Colonic mucosa (tissue), 4 donors: ENCODE measurements around the gene GNAZ. TPM values are rescaled to one million over a fixed set of nuclear protein-coding genes. Genes with fewer than 3 reads are reported as not detected.

Experiments
- DNase-seq: peaks from one replicate; pipeline ENCODE4 v3.0.0-alpha.2; 2020
- H3K27ac ChIP-seq: fragments of 200-600 bp; one replicate; pipeline ENCODE4 v1.8.0; 2021
- H3K27me3 ChIP-seq: fragments of 200-600 bp; one replicate; pipeline ENCODE4 v1.8.0; 2021
- H3K36me3 ChIP-seq: fragments of 200-600 bp; one replicate; pipeline ENCODE4 v1.8.0; 2021
- H3K4me1 ChIP-seq: fragments of 200-600 bp; one replicate; pipeline ENCODE4 v1.8.0; 2021; ENCODE audit warnings: mild to moderate bottlenecking
- H3K4me3 ChIP-seq: fragments of 200-600 bp; one replicate; pipeline ENCODE4 v1.8.0; 2021
- H3K9ac ChIP-seq, 2 donors: one replicate each; pipeline ENCODE4 v1.7.0; 2013; ENCODE audit warnings: control low read depth in 2 of 2, low read depth in 2 of 2, low read length in 2 of 2
- H3K9me3 ChIP-seq: fragments of 200-600 bp; one replicate; pipeline ENCODE4 v1.8.0; 2021
- CTCF ChIP-seq: fragments of 200-600 bp; IDR thresholded peaks from one replicate; pipeline ENCODE4 v1.8.0; 2022; ENCODE audit warnings: antibody characterized with exemption, mild to moderate bottlenecking
- intact Hi-C: fragments of 100-400 bp; cut with DNase I; formaldehyde crosslinking; loops from one replicate; pipeline ENCODE4 v1.14.1; 2022
- total RNA-seq, 2 donors: library from RNA; stranded (reverse); fragmentation: NEBNext Ultra II Directional in 1 of 2; extraction: Animal tissue kit (Norgen Biotek cat#: 25700) in 1 of 2; gene quantifications; one replicate each; pipeline ENCODE4 v1.2.1, GENCODE V29; 2021
- donor health status: healthy.
- donor health status: DM: no; HTN: no; CAD: no.
- donor health status: DM: no; HTN: no; CAD: no.

GNAZ gene
- total RNA-seq, 2 donors from 2014 or later, result 1.2 to 2.5 TPM

DNA sequence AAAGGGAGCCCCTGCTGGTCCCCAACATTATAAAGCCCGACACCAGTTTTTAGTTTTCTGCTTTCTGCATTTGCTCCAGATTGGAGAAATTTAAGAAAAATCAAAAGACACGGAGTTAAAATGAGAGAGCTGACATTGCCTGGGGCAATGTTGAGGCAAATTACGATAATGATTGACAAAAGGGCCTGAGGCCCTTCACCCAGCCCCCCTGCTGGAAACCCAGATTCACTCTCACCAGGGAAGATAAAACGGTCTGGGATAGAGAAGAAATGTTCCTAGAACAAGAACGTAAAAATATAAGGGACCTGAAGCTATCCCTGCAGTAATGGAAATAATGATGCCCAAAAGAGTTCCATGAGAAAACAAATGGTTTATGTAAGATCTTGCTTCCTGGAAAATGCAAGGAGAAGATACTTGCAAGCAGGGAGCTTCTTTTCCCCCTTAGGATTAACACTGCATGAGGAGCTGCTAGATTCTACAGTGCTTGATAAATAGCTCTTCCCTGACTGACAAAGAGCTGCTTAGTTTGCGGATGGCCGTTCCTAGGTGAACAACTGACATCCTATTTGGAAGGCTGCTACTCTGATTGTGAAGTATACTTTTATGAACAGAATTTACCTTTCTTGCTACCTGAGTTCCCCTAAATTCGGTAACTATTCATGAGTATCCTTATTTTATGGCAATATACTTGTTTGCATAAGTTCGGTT is 40.6 kb upstream of the GNAZ start:
- DNase-seq, result no peak
- Histone ChIP-seq H3K4me3 (no peak overlapping the region), H3K27me3 (no peaks in the 10 kb centered on the region), H3K9ac (no peak overlapping the region), H3K4me1 (no peaks in the 10 kb centered on the region), H3K9me3 (no peaks in the 10 kb centered on the region), H3K27ac (no peak overlapping the region), H3K36me3 (no peaks in the 10 kb centered on the region)
- no peak for TF ChIP-seq CTCF
- intact Hi-C loops, result no loop called here

DNA sequence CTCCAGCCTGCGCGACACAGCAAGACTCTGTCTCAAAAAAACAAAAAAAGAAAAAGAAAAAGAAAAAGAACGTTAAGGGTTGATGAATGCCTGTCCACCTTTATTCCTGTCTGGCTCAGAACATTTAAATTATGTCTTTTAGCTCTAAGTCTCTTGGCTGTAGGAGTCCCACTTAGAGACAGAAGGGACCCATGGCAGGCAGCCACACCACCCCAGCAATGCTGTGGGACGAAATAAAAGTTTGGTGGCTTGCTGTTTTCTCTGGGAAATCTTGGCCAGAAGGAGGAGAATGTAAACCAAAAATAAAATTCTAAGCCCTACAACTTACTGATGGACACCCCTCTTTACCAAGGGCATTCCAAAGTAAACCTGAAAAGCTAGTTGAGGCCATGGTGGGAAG is 38.9 kb upstream of the GNAZ start:
- H3K4me1 ChIP-seq, result no peaks in the 10 kb centered on the region
- H3K36me3 ChIP-seq, result no peaks in the 10 kb centered on the region
- H3K9ac ChIP-seq, result no peak overlapping the region
- H3K27ac ChIP-seq, result no peak overlapping the region
- H3K4me3 ChIP-seq, result no peak overlapping the region
- intact Hi-C loops, result no loop called here
- TF ChIP-seq CTCF, result no peak
- H3K9me3 ChIP-seq, result no peaks in the 10 kb centered on the region
- H3K27me3 ChIP-seq, result no peaks in the 10 kb centered on the region
- no peak for DNase-seq

DNA sequence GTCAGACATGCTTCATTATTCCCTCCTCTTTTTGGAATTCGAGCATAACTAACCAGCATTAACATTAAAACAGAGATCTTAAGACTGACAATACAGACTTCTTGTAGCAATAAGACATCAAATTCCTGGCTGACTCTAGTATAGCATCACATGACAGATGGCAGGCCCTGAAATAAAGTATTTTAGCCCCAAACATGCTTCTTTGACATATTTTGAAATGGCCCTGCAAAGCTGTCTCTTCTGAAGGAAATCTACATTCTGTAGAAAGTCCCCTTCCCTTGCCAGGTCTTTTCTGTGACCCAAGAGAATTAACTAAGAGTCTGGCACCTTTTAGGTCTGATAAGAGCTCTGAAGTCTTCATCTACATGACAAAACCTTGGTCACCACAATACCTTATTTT is 38.5 kb upstream of the GNAZ start:
- no peaks in the 10 kb centered on the region for H3K27me3 ChIP-seq
- no peaks in the 10 kb centered on the region for H3K9me3 ChIP-seq
- intact Hi-C loops, result no loop called here
- DNase-seq, result no peak
- no peak overlapping the region for H3K4me3 ChIP-seq
- no peak overlapping the region for H3K27ac ChIP-seq
- no peak for TF ChIP-seq CTCF
- no peak overlapping the region for H3K9ac ChIP-seq
- H3K4me1 ChIP-seq, result no peaks in the 10 kb centered on the region
- no peaks in the 10 kb centered on the region for H3K36me3 ChIP-seq

DNA sequence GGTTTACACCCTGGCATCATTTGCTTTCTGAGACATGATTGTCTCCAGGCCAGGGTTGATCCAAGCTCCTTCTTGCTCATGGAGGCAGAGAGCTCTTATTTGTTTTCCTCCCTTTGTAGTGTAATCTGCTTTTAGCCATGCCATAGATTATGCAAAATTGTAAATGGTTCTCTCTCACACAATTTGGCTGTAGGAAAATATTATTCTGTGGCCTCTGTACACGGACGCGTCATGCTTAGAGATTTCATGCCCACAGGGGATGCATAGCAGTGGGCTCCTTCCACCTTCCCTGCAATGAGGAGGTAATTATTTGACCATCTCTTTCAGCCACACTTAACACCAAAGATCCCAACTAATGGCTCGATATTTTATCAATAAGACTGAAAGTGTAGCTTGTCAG is 37.7 kb upstream of the GNAZ start:
- no peak for DNase-seq
- Histone ChIP-seq H3K27ac (no peak overlapping the region), H3K4me3 (no peak overlapping the region), H3K9ac (no peak overlapping the region), H3K9me3 (no peaks in the 10 kb centered on the region), H3K27me3 (no peaks in the 10 kb centered on the region), H3K36me3 (no peaks in the 10 kb centered on the region), H3K4me1 (no peaks in the 10 kb centered on the region)
- intact Hi-C loops, result no loop called here
- TF ChIP-seq CTCF, result no peak

DNA sequence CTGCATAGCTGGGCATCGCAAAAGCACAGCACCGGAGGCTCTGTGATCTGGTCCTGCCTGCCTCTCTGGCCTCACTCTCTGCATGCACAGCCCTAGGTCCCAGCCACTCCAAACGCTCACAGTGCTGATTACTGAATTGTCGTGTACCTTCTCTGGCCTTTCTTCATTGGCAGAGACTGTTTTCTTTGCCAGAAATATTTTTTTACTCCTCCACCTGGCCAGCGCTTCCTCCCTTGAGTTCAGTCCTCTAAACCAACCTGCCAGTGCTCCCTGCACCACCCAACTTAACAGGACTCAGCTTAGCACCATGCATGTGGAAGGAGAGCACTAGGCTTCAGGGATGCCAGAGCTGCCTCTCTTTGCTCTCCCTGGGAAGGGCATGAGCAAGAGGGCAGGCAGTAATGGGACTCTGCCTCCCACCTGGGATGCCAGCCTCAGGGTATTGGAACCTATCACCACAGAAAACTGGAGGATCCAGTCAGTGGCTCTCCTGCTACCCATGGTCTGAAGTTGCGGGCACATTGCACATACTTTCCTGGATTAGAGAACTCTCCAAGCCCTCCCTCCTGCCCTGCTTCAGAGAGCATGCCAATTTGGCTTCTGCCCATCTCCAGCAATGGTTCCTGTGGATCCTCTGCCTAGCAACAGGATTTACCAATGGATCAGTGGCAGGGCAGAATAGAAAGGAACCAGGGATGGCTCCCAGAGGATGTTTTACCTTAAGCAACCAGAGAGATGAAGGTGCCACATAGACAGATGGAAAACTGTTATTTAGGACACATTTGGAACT is 37.0 kb upstream of the GNAZ start:
- no peak overlapping the region for H3K9ac ChIP-seq
- no peaks in the 10 kb centered on the region for H3K4me1 ChIP-seq
- no peaks in the 10 kb centered on the region for H3K27me3 ChIP-seq
- no peak for DNase-seq
- H3K9me3 ChIP-seq, result no peaks in the 10 kb centered on the region
- intact Hi-C loops, result no loop called here
- no peaks in the 10 kb centered on the region for H3K36me3 ChIP-seq
- no peak overlapping the region for H3K27ac ChIP-seq
- no peak overlapping the region for H3K4me3 ChIP-seq
- no peak for TF ChIP-seq CTCF
